KOPT-K1 (cell line): ENCODE results near the gene DENND1A.
"Not testable (repeated sequence)": the region's sequence is repeated elsewhere in the genome, so short reads cannot be mapped to it uniquely, and the experiment has no call there.

ENCODE experiments used
- H3K27ac ChIP-seq: fragments of 200-600 bp; sonication (generic); 2 replicates; pipeline ENCODE4 v1.5.1; 2016; ENCODE audit warnings: antibody characterized with exemption, mild to moderate bottlenecking, low read depth, low read length; ENCODE audit not compliant: poor library complexity, severe bottlenecking
- H3K36me3 ChIP-seq: fragments of 200-600 bp; sonication (generic); 2 replicates; pipeline ENCODE4 v1.5.1; 2017; ENCODE audit warnings: antibody characterized with exemption, mild to moderate bottlenecking, low read length, moderate library complexity; ENCODE audit not compliant: insufficient read depth
- H3K9me3 ChIP-seq: fragments of 200-600 bp; sonication (generic); 2 replicates; pipeline ENCODE4 v1.5.1; 2017; ENCODE audit warnings: antibody characterized with exemption, low read length, mild to moderate bottlenecking; ENCODE audit not compliant: insufficient read depth, poor library complexity, severe bottlenecking

The DENND1A gene

GRCh38 chr9:123401879-123402513 is 527.9 kb downstream of the DENND1A start:
- no peaks in the 10 kb centered on the region for H3K36me3 ChIP-seq
- H3K27ac ChIP-seq, result no peak overlapping the region
- H3K9me3 ChIP-seq, result no peaks in the 10 kb centered on the region

GRCh38 chr9:123400926-123401503 is 528.9 kb downstream of the DENND1A start:
- no peak overlapping the region for H3K27ac ChIP-seq
- no peaks in the 10 kb centered on the region for H3K9me3 ChIP-seq
- no peaks in the 10 kb centered on the region for H3K36me3 ChIP-seq

GRCh38 chr9:123399803-123400378 is 530.0 kb downstream of the DENND1A start:
- no peaks in the 10 kb centered on the region for H3K36me3 ChIP-seq
- H3K27ac ChIP-seq, result no peak overlapping the region
- H3K9me3 ChIP-seq, result no peaks in the 10 kb centered on the region

- not testable (repeated sequence) for H3K9me3 ChIP-seq, H3K36me3 ChIP-seq, H3K27ac ChIP-seq
Measured at GRCh38 chr9:123398938-123399337, 531.0 kb downstream of the DENND1A start.

- Histone ChIP-seq H3K9me3 (no peaks in the 10 kb centered on the region), H3K27ac (no peak overlapping the region), H3K36me3 (no peaks in the 10 kb centered on the region)
Measured at GRCh38 chr9:123397975-123398374, 532.0 kb downstream of the DENND1A start.

- no peak overlapping the region for H3K27ac ChIP-seq
- no peaks in the 10 kb centered on the region for H3K36me3 ChIP-seq
Measured at GRCh38 chr9:123395689-123396511, 534.0 kb downstream of the DENND1A start.

GRCh38 chr9:123395276-123395688 is 534.6 kb downstream of the DENND1A start:
- H3K27ac ChIP-seq, result no peak overlapping the region
- H3K9me3 ChIP-seq, result no peaks in the 10 kb centered on the region
- no peaks in the 10 kb centered on the region for H3K36me3 ChIP-seq

More at GRCh38 chr9:123395689-123396511, 534.0 kb downstream of the DENND1A start:
- no peaks in the 10 kb centered on the region for H3K9me3 ChIP-seq

GRCh38 chr9:123394291-123395235 is 535.4 kb downstream of the DENND1A start:
- Histone ChIP-seq H3K27ac (no peak overlapping the region), H3K9me3 (no peaks in the 10 kb centered on the region), H3K36me3 (no peaks in the 10 kb centered on the region)

- no peak overlapping the region for H3K27ac ChIP-seq
- no peaks in the 10 kb centered on the region for H3K9me3 ChIP-seq
- no peaks in the 10 kb centered on the region for H3K36me3 ChIP-seq
Measured at GRCh38 chr9:123392802-123393201, 537.1 kb downstream of the DENND1A start.

- no peaks in the 10 kb centered on the region for H3K36me3 ChIP-seq
Measured at GRCh38 chr9:123391946-123392345, 538.0 kb downstream of the DENND1A start.

GRCh38 chr9:123391233-123391632 is 538.7 kb downstream of the DENND1A start:
- H3K9me3 ChIP-seq, result no peaks in the 10 kb centered on the region
- no peak overlapping the region for H3K27ac ChIP-seq
- no peaks in the 10 kb centered on the region for H3K36me3 ChIP-seq

More at GRCh38 chr9:123391946-123392345, 538.0 kb downstream of the DENND1A start:
- no peak overlapping the region for H3K27ac ChIP-seq
- H3K9me3 ChIP-seq, result no peaks in the 10 kb centered on the region

GRCh38 chr9:123390337-123391135 is 539.4 kb downstream of the DENND1A start:
- no peak overlapping the region for H3K27ac ChIP-seq
- H3K36me3 ChIP-seq, result no peaks in the 10 kb centered on the region
- no peaks in the 10 kb centered on the region for H3K9me3 ChIP-seq

GRCh38 chr9:123389698-123390097 is 540.2 kb downstream of the DENND1A start:
- H3K9me3 ChIP-seq, result no peaks in the 10 kb centered on the region
- H3K36me3 ChIP-seq, result no peaks in the 10 kb centered on the region
- H3K27ac ChIP-seq, result no peak overlapping the region

- no peaks in the 10 kb centered on the region for H3K9me3 ChIP-seq
- H3K27ac ChIP-seq, result no peak overlapping the region
- no peaks in the 10 kb centered on the region for H3K36me3 ChIP-seq
Measured at GRCh38 chr9:123389070-123389469, 540.9 kb downstream of the DENND1A start.
